Activated T-helper 1 cell treated with anti-CD3 and anti-CD28 coated beads, Interleukin-2, amount 50 U/mL, for 16 hours (primary cell): ENCODE results near the gene KCNK13.
"Not testable (repeated sequence)": the region's sequence is repeated elsewhere in the genome, so short reads cannot be mapped to it uniquely, and the experiment has no call there.

Source experiments
- DNase-seq, 2 donors: peaks; one replicate each; pipeline ENCODE4 v3.0.0-alpha.2; 2020; ENCODE audit warnings: low read depth in 1 of 2, low spot score in 1 of 2

The KCNK13 gene

GRCh38 chr14:90191154-90191553, 129.4 kb downstream of the KCNK13 start:
- DNase-seq: no peak

- DNase-seq: no peak
Measured at GRCh38 chr14:90191585-90191984, 129.8 kb downstream of the KCNK13 start.

GRCh38 chr14:90193925-90194324, 132.1 kb downstream of the KCNK13 start:
- no peak for DNase-seq

- no peak for DNase-seq
Measured at GRCh38 chr14:90194706-90195105, 132.9 kb downstream of the KCNK13 start.

GRCh38 chr14:90198541-90199060, 136.8 kb downstream of the KCNK13 start:
- no peak for DNase-seq

- not testable (repeated sequence) for DNase-seq
Measured at GRCh38 chr14:90200546-90200945, 138.8 kb downstream of the KCNK13 start.

- no peak for DNase-seq
Measured at GRCh38 chr14:90201344-90201743, 139.6 kb downstream of the KCNK13 start.

GRCh38 chr14:90204516-90204915, 142.7 kb downstream of the KCNK13 start:
- no peak for DNase-seq

GRCh38 chr14:90213099-90213748, 151.4 kb downstream of the KCNK13 start:
- DNase-seq: no peak

GRCh38 chr14:90228478-90228877, 166.7 kb downstream of the KCNK13 start:
- DNase-seq: no peak

GRCh38 chr14:90229942-90230341, 168.1 kb downstream of the KCNK13 start:
- DNase-seq: not testable (repeated sequence)
